Measurements from ENCODE around the gene CYP19A1.

GRCh38 chr15:51386486-51386885, 48.1 kb upstream of the CYP19A1 start:
- no peak for TF ChIP-seq TCF7L2 (IDR thresholded peaks at IDR 0.05; ENCODE audit: low read depth, low read length)
- TF ChIP-seq, protein P1, sequence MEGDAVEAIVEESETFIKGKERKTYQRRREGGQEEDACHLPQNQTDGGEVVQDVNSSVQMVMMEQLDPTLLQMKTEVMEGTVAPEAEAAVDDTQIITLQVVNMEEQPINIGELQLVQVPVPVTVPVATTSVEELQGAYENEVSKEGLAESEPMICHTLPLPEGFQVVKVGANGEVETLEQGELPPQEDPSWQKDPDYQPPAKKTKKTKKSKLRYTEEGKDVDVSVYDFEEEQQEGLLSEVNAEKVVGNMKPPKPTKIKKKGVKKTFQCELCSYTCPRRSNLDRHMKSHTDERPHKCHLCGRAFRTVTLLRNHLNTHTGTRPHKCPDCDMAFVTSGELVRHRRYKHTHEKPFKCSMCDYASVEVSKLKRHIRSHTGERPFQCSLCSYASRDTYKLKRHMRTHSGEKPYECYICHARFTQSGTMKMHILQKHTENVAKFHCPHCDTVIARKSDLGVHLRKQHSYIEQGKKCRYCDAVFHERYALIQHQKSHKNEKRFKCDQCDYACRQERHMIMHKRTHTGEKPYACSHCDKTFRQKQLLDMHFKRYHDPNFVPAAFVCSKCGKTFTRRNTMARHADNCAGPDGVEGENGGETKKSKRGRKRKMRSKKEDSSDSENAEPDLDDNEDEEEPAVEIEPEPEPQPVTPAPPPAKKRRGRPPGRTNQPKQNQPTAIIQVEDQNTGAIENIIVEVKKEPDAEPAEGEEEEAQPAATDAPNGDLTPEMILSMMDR (IDR thresholded peaks at IDR 0.05) = no peak
- no peak for TF ChIP-seq POLR2AphosphoS5 (IDR thresholded peaks at IDR 0.05; ENCODE audit: low read depth, low read length)
